OCI-LY7 (cell line): ENCODE results near the gene VPS45.

Source experiments
- CTCF ChIP-seq: fragments of 200-600 bp; sonication (generic); conservative IDR thresholded peaks from 2 replicates; pipeline ENCODE4 v1.5.1; 2014; ENCODE audit warnings: mild to moderate bottlenecking, antibody characterized with exemption, low read length, moderate library complexity, mixed read lengths
- EZH2phosphoT487 ChIP-seq: fragments of 200-600 bp; sonication (generic); IDR thresholded peaks from 2 replicates; pipeline ENCODE4 v1.6.1; 2018; ENCODE audit warnings: low read depth, borderline replicate concordance, mild to moderate bottlenecking, mixed run types, antibody characterized with exemption, low read length, moderate library complexity, mixed read lengths

- TF ChIP-seq CTCF (no peak), EZH2phosphoT487 (no peak)
Observed at GRCh38 chr1:150162582-150162861, 94.9 kb downstream of the VPS45 start.
